Measurements from ENCODE around the gene KCNV2.

KCNV2 gene

GRCh38 chr9:2718001-2718697 lies 839 bp downstream of the KCNV2 start:
- no peak overlapping the region for H3K4me3 ChIP-seq (replicated peaks; ENCODE audit: low read depth, low read length)
- DNase-seq (ENCODE audit: extremely low read depth, low read depth) = no peak

GRCh38 chr9:2718698-2719033 lies 1.4 kb downstream of the KCNV2 start:
- TF ChIP-seq CTCF (IDR thresholded peaks at IDR 0.05; ENCODE audit: low read depth, low read length, missing control alignments) = no peak
- H3K4me3 ChIP-seq (replicated peaks; ENCODE audit: low read depth, low read length) = no peak overlapping the region
- DNase-seq (ENCODE audit: extremely low read depth, low read depth) = no peak

More at GRCh38 chr9:2718001-2718697, 839 bp downstream of the KCNV2 start:
- no peak for TF ChIP-seq CTCF (IDR thresholded peaks at IDR 0.05; ENCODE audit: low read depth, low read length, missing control alignments)

GRCh38 chr9:2720179-2720654 lies 2.9 kb downstream of the KCNV2 start:
- no peak for DNase-seq (ENCODE audit: extremely low read depth, low read depth)
- TF ChIP-seq CTCF (IDR thresholded peaks at IDR 0.05; ENCODE audit: low read depth, low read length, missing control alignments) = no peak
- H3K4me3 ChIP-seq (replicated peaks; ENCODE audit: low read depth, low read length) = no peak overlapping the region

DNA sequence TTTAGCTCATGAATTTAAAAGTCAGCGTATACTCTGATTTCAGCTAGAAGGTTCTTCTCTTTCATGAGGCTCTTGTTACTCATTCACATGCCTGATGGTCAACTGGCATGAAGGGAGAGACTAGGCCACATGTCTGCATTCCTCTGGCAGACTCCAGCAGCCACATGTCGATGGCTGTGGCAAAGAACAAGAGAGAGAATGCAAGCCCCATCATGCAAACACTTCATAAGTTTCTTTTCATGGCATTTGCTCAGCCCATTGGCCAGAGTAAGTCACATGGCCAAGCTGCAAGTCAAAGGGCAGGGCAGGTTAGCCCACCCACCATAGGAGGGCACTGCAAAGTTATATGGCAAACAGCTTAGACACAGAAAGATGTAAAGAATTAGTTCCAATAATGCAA lies 5.4 kb downstream of the KCNV2 start:
- no peak for TF ChIP-seq CTCF (IDR thresholded peaks at IDR 0.05; ENCODE audit: low read depth, low read length, missing control alignments)
- peak; percentile 29 for DNase-seq (ENCODE audit: extremely low read depth, low read depth)
- H3K4me3 ChIP-seq (replicated peaks; ENCODE audit: low read depth, low read length) = no peak overlapping the region

DNA sequence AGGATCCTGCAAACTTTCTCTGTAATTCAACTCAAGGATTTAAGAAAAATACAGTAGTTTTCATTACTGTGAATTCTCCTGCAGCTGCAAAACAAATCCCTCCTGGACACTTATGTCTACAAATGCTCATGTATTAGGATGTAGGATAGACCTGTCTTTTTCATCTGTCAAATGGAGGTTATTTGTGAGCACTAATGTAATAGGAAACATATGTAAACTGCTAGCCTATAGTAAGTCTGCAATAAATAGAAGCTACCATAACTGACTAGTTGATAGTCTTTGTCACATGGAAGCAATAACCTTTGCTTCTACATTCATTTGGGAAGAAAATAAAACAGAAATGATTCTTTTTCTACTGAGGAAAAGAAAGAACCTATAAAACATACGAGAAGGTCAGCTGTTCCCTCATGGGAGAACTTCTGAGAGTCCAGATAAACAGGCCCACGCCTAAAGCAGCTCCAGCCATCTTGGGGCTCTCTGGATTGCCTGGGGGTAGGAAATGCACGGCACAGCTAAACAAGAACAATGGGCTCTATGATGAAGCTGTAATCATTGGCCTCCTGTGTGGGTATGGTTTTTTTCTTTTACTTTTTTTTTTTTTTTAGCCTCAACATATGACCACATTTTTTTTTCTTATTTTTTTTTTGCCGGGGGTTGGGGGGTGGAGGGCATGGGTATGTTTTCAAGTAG lies 6.2 kb downstream of the KCNV2 start:
- DNase-seq (ENCODE audit: extremely low read depth, low read depth) = peak; percentile 11
- H3K4me3 ChIP-seq (replicated peaks; ENCODE audit: low read depth, low read length) = no peak overlapping the region
- no peak for TF ChIP-seq CTCF (IDR thresholded peaks at IDR 0.05; ENCODE audit: low read depth, low read length, missing control alignments)

DNA sequence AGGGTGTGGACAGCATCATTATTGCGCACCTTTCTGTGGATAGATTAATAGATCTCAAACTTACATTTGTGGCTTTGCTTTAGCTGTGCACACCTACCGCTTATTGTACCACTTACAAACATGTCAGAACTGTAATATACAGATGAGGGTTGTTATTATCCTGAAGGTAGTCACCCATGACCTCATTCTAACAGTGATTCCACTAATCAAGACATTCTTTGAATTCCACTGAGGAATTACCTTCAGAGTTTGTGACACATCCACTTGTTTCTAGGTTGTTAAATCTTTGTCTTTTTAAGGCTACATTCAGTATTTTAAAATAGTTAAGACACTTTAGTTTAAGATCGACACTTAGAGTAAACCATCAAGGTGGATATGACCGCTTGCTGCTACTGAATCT lies 7.8 kb downstream of the KCNV2 start:
- H3K4me3 ChIP-seq (replicated peaks; ENCODE audit: low read depth, low read length) = no peak overlapping the region
- TF ChIP-seq CTCF (IDR thresholded peaks at IDR 0.05; ENCODE audit: low read depth, low read length, missing control alignments) = no peak
- DNase-seq (ENCODE audit: extremely low read depth, low read depth) = no peak

All from HFF-Myc (cell line).